HepG2 (cell line): ENCODE results near the gene USP19. TPM values are rescaled to one million over a fixed set of nuclear protein-coding genes. Genes with fewer than 3 reads are reported as not detected.
A peak's percentile ranks its signal among the peaks of the same experiment; 100 is the strongest.

Experiments used
- AGO2 ChIP-seq: fragments of 200-400 bp; formaldehyde crosslinking; optimal IDR thresholded peaks from 2 replicates; pipeline ENCODE3; 2017; ENCODE audit warnings: mild to moderate bottlenecking, low read depth, low read length, moderate library complexity
- ATF2 ChIP-seq: sonication (generic); formaldehyde crosslinking; IDR thresholded peaks from 2 replicates; pipeline ENCODE4 v1.4.0; 2020; ENCODE audit warnings: missing genetic modification reagents
- GABPA ChIP-seq, 2 experiments: IDR thresholded peaks; 2 replicates each; pipeline ENCODE4 v1.6.1; 2011 to 2016; ENCODE audit warnings: low read depth in 2 of 2, low read length in 1 of 2, missing biosample characterization in 1 of 2, missing genetic modification characterization in 1 of 2
- KLF6 ChIP-seq: IDR thresholded peaks from 2 replicates; pipeline ENCODE4 v1.8.0; 2016; ENCODE audit warnings: missing biosample characterization, missing genetic modification reagents
- MTA3 ChIP-seq: sonication (generic); formaldehyde crosslinking; IDR thresholded peaks from 2 replicates; pipeline ENCODE4 v1.4.0; 2020; ENCODE audit warnings: missing genetic modification reagents
- PATZ1 ChIP-seq: sonication (generic); formaldehyde crosslinking; IDR thresholded peaks from 2 replicates; pipeline ENCODE4 v1.4.0; 2020; ENCODE audit warnings: missing genetic modification reagents
- PAWR ChIP-seq: sonication (generic); formaldehyde crosslinking; IDR thresholded peaks from 2 replicates; pipeline ENCODE4 v1.4.0; 2020; ENCODE audit warnings: missing genetic modification reagents, mild to moderate bottlenecking, borderline replicate concordance
- RBAK ChIP-seq: sonication (generic); formaldehyde crosslinking; IDR thresholded peaks from 2 replicates; pipeline ENCODE4 v1.5.1; 2020; ENCODE audit warnings: mild to moderate bottlenecking, missing genetic modification reagents
- SNRNP70 ChIP-seq: fragments of 200-400 bp; formaldehyde crosslinking; IDR thresholded peaks from 2 replicates; pipeline ENCODE4 v1.6.1; 2017; ENCODE audit warnings: mild to moderate bottlenecking, low read depth, low read length, moderate library complexity
- ZKSCAN5 ChIP-seq: sonication (generic); formaldehyde crosslinking; IDR thresholded peaks from 2 replicates; pipeline ENCODE4 v1.5.1; 2020; ENCODE audit warnings: mild to moderate bottlenecking, missing genetic modification reagents
- ZNF326 ChIP-seq: sonication (generic); formaldehyde crosslinking; IDR thresholded peaks from 2 replicates; pipeline ENCODE4 v1.4.0; 2020; ENCODE audit warnings: missing genetic modification reagents, borderline replicate concordance
- ZNF329 ChIP-seq: sonication (generic); formaldehyde crosslinking; IDR thresholded peaks from 2 replicates; pipeline ENCODE4 v1.9.0; 2021; ENCODE audit warnings: low read depth, mild to moderate bottlenecking, missing genetic modification reagents
- ZNF589 ChIP-seq: sonication (generic); formaldehyde crosslinking; conservative IDR thresholded peaks from 2 replicates; pipeline ENCODE4 v1.8.0; 2022; ENCODE audit warnings: mild to moderate bottlenecking, moderate library complexity, missing genetic modification reagents
- ZNF776 ChIP-seq: sonication (generic); formaldehyde crosslinking; IDR thresholded peaks from 2 replicates; pipeline ENCODE4 v1.4.0; 2020; ENCODE audit warnings: mild to moderate bottlenecking, missing genetic modification reagents
- ZNF83 ChIP-seq: sonication (generic); formaldehyde crosslinking; IDR thresholded peaks from 2 replicates; pipeline ENCODE4 v1.4.0; 2020; ENCODE audit warnings: missing genetic modification reagents, mild to moderate bottlenecking, borderline replicate concordance
- polyA plus RNA-seq, 8 experiments: library from polyadenylated mRNA; depleted of rRNA in 3 of 8; stranded (reverse) in 7 of 8; unstranded in 1 of 8; fragments of >200 nt; fragmentation: Illumina TruSeq in 4 of 8; extraction: Trizol in 4 of 8; gene quantifications; 2 replicates each; pipeline versions ENCODE4 v1.2.1 to v1.2.3, GENCODE V29; 2011 to 2016; ENCODE audit warnings: low read depth in 4 of 8, missing spikeins in 1 of 8, mixed read lengths in 1 of 8; ENCODE audit not compliant: insufficient read depth in 1 of 8
- total RNA-seq, 5 experiments: library from RNA; depleted of rRNA; stranded (reverse); fragments of >200 nt; fragmentation: Illumina TruSeq; extraction: Trizol; gene quantifications; 2 replicates each; pipeline ENCODE4 v1.2.3, GENCODE V29; 2016; ENCODE audit warnings: low read depth in 1 of 5
- TF ChIP-seq, protein P1 (sequence below): sonication (generic); formaldehyde crosslinking; IDR thresholded peaks from 2 replicates; pipeline ENCODE4 v1.8.1; 2023; ENCODE audit warnings: mild to moderate bottlenecking, missing genetic modification reagents
- TF ChIP-seq, protein P2 (sequence below): sonication (generic); formaldehyde crosslinking; IDR thresholded peaks from 2 replicates; pipeline ENCODE4 v1.4.0; 2020; ENCODE audit warnings: missing genetic modification reagents
- TF ChIP-seq, protein P3 (sequence below): sonication (generic); formaldehyde crosslinking; IDR thresholded peaks from 2 replicates; pipeline ENCODE4 v1.4.0; 2020; ENCODE audit warnings: missing genetic modification reagents, borderline replicate concordance

The USP19 gene
- total and polyA plus RNA-seq, 2 of the 13 experiments (the other 11 are each of a cell fraction or from before 2014, with no cell fraction given) = 28.3 to 31.7 TPM

GRCh38 chr3:49165771-49166751 lies 45.4 kb upstream of the USP19 start, which contains the start of gene CCDC71 (continued):
- no peak for TF ChIP-seq PAWR
- TF ChIP-seq ZNF83 (CRISPR knock-in tag) = no peak
- TF ChIP-seq GABPA (IDR thresholded peaks at IDR 0.05; ENCODE audit: low read depth, low read length) = no peak
- TF ChIP-seq GABPA (CRISPR knock-in tag; IDR thresholded peaks at IDR 0.05; ENCODE audit: low read depth) = peak; percentile 94
- TF ChIP-seq, protein P1, sequence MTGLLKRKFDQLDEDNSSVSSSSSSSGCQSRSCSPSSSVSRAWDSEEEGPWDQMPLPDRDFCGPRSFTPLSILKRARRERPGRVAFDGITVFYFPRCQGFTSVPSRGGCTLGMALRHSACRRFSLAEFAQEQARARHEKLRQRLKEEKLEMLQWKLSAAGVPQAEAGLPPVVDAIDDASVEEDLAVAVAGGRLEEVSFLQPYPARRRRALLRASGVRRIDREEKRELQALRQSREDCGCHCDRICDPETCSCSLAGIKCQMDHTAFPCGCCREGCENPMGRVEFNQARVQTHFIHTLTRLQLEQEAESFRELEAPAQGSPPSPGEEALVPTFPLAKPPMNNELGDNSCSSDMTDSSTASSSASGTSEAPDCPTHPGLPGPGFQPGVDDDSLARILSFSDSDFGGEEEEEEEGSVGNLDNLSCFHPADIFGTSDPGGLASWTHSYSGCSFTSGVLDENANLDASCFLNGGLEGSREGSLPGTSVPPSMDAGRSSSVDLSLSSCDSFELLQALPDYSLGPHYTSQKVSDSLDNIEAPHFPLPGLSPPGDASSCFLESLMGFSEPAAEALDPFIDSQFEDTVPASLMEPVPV (CRISPR knock-in tag) = no peak
- TF ChIP-seq ZNF589 (CRISPR knock-in tag) = no peak
- TF ChIP-seq ATF2 (CRISPR knock-in tag) = no peak; the same call in none of the 2 replicates
- no peak for TF ChIP-seq ZNF329 (CRISPR knock-in tag)
- TF ChIP-seq AGO2 = peak; percentile 73
- TF ChIP-seq SNRNP70 = no peak
- TF ChIP-seq, protein P2, sequence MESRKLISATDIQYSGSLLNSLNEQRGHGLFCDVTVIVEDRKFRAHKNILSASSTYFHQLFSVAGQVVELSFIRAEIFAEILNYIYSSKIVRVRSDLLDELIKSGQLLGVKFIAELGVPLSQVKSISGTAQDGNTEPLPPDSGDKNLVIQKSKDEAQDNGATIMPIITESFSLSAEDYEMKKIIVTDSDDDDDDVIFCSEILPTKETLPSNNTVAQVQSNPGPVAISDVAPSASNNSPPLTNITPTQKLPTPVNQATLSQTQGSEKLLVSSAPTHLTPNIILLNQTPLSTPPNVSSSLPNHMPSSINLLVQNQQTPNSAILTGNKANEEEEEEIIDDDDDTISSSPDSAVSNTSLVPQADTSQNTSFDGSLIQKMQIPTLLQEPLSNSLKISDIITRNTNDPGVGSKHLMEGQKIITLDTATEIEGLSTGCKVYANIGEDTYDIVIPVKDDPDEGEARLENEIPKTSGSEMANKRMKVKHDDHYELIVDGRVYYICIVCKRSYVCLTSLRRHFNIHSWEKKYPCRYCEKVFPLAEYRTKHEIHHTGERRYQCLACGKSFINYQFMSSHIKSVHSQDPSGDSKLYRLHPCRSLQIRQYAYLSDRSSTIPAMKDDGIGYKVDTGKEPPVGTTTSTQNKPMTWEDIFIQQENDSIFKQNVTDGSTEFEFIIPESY (CRISPR knock-in tag) = no peak
- no peak for TF ChIP-seq KLF6 (CRISPR knock-in tag)
- TF ChIP-seq PATZ1 (CRISPR knock-in tag) = peak; percentile 45; the same call in 1 of the 2 replicates
- no peak for TF ChIP-seq ZNF776 (CRISPR knock-in tag)
- TF ChIP-seq, protein P3, sequence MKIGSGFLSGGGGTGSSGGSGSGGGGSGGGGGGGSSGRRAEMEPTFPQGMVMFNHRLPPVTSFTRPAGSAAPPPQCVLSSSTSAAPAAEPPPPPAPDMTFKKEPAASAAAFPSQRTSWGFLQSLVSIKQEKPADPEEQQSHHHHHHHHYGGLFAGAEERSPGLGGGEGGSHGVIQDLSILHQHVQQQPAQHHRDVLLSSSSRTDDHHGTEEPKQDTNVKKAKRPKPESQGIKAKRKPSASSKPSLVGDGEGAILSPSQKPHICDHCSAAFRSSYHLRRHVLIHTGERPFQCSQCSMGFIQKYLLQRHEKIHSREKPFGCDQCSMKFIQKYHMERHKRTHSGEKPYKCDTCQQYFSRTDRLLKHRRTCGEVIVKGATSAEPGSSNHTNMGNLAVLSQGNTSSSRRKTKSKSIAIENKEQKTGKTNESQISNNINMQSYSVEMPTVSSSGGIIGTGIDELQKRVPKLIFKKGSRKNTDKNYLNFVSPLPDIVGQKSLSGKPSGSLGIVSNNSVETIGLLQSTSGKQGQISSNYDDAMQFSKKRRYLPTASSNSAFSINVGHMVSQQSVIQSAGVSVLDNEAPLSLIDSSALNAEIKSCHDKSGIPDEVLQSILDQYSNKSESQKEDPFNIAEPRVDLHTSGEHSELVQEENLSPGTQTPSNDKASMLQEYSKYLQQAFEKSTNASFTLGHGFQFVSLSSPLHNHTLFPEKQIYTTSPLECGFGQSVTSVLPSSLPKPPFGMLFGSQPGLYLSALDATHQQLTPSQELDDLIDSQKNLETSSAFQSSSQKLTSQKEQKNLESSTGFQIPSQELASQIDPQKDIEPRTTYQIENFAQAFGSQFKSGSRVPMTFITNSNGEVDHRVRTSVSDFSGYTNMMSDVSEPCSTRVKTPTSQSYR (CRISPR knock-in tag) = no peak
- no peak for TF ChIP-seq RBAK (CRISPR knock-in tag)
- TF ChIP-seq ZNF326 (CRISPR knock-in tag) = no peak
- TF ChIP-seq MTA3 = no peak
- TF ChIP-seq ZKSCAN5 (CRISPR knock-in tag) = no peak
